SK-N-MC (cell line): Measurements from ENCODE around the gene ARHGAP31.

ENCODE experiments used
- EZH2 ChIP-seq: fragments of 200-600 bp; sonication (generic); IDR thresholded peaks from one replicate; pipeline ENCODE4 v1.6.1; 2017; ENCODE audit warnings: antibody characterized with exemption
- FOXP2 ChIP-seq: optimal IDR thresholded peaks from 2 replicates; pipeline ENCODE3; 2011; ENCODE audit warnings: mild to moderate bottlenecking, moderate library complexity; ENCODE audit not compliant: insufficient read depth; ENCODE audit errors: extremely low read length, control extremely low read depth
- POLR2AphosphoS5 ChIP-seq: IDR thresholded peaks from 2 replicates; pipeline ENCODE4 v1.6.1; 2012; ENCODE audit warnings: mild to moderate bottlenecking, low read depth, low read length, borderline replicate concordance

DNA sequence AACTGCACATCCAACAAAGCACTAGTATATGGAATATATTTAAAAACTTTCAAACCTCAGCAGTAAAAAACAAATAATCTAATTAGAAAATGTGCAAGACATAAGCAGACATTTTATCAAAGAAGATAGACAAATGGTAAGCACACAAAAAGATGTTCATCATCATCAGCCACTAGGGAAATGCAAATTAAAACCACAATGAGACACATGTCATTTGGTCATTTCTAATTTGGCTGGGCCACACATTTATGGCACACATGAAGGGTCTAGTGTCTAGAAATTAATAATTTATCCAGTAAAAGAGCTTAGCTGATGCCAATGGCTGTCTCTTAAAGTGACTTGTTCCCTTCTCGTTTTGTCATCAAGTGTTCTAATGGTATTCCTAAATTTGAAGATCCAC is 45.8 kb downstream of the ARHGAP31 start:
- TF ChIP-seq EZH2 (no peak), POLR2AphosphoS5 (no peak), FOXP2 (no peak)
